ENCODE data around the gene APP.

The APP gene

GRCh38 chr21:25897383-25897782 is 273.2 kb downstream of the APP start:
- DNase-seq, result no peak

DNA sequence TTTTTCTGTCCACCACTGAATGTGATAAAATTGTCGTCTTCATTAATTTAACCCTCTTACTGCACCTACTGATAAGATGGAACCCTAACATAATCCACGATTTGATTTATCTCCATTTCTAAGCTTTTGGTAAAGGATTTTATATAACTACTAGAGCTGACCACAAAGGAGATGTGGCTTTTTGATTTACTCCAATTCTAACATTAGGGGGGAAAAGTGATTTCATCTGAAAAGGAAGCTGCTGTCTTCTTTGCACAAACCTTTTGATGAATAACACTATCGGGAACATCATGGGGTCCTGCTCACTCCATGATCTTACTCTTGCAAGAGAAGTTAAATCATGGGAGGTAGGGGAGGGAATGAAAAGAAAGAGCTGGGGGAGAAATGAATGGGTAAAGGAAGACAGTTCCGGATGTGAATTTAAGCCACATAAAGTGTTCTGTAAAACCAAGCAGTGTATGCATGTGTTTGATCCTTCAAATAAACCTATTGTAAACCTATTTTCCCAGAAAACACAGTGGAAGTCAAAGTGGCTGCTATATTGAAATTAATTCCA is 274.0 kb downstream of the APP start:
- DNase-seq, result no peak

DNA sequence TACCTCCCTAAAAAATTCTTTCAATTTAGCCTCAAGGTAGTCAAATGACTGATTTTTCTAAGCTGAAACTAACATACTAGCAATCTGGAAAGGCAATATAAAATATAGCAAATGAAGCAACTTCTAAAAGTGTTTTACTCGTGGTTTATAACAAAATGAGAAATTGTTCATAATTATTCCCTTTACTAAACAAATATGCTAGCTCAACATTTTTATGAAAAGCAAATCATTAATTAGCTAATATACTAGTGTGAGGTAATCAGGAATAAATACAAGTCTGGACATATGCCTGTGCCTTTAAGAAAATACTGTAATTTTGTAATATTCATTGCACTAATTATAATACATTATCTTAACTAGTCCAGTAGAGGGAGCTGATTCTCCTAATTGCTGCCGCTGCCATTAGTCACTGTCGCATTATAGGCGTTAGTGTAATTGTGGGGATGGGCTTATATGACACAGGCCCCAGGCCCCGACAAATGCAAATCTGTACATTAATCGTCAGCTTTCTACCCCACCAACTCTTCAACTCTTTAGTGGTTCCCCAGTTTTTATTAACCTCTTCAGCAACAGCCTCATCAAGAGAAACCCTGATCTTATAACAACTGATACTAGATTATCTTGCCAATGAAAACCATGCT is 274.9 kb downstream of the APP start:
- DNase-seq, result no peak

DNA sequence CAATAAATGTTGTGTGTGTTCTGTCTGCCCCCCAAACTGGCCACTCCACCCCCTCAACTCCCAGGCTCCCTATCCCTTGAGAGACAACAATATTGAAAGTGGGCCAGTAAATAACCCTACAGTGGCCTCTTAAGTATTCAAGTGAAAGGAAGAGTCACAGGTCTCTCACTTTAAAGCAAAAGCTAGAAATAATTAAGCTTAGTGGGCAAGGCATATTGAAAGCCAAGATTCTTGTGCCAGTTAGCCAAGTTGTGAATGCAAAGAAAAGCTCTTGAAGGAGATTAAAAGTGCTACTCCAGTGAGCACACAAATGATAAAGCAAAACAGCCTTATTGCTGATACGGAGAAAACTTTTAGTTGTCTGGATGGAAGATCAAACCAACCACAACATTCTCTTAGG is 277.4 kb downstream of the APP start:
- no peak for DNase-seq

- no peak for DNase-seq
These were observed 279.0 kb downstream of the APP start for GRCh38 chr21:25891596-25891995.

GRCh38 chr21:25890001-25890400 is 280.6 kb downstream of the APP start:
- DNase-seq, result no peak

DNA sequence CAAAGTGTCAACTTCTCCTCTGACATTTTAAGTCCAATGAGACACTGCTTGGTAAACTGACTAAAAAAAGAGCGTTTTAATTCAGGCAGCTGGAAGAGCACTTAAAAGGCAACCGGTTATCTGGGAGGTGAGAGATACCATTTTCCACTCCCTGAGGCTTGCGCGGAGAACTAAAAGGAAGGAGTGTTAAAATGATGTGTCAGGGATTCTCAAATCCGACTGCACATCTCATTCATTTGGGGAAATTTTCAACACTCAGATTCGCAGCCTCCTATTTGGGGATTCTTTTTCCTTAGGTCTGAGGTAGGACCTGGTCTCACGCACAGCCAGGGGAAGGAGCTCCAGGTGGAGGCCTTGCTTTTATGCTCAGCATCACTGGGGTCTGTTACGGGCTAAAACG is 281.9 kb downstream of the APP start:
- DNase-seq, result no peak

GRCh38 chr21:25887646-25888306 is 282.8 kb downstream of the APP start:
- no peak for DNase-seq

- no peak for DNase-seq
These were observed 283.4 kb downstream of the APP start for GRCh38 chr21:25887166-25887565.

GRCh38 chr21:25885880-25886279 is 284.7 kb downstream of the APP start:
- DNase-seq, result no peak

DNA sequence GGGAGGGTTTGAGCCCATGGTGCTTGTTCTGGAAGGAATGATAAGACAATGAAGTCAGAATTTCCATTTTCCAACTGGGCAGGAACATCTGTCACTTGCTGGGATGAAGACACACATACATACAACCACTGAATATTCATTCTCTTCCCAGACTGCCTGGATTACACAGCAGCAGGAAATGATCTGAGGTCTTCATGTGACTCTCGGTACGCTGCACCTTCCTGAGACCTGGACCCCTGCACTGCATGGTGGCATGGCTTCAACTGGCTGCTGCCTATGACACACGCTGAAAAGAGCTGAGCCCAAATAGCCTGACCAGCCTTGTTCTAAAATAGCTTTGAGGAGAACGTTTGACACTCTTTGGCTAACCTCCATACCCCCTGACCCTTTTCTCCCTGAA is 285.2 kb downstream of the APP start:
- no peak for DNase-seq

DNA sequence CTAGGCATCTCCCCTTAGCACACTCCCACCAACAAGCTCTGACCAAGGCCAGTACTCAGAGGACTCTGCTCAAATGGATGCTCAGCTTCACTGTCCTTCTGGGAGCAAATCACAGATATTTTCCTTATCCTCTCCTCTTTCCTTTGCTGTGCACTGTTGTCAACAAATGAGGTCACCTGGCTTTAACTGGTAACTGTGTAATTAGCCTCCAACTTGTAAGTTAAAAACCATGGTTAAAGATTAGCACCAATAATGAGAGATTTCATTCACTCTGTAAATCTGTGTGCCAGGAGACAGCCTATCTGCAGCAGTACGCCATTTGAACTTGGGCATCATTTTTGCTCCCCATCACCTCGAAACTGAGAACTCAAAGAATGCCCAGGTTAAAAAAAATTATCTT is 286.3 kb downstream of the APP start:
- DNase-seq, result no peak

GRCh38 chr21:25881524-25882376 is 288.8 kb downstream of the APP start:
- peak; percentile 75 for DNase-seq

DNA sequence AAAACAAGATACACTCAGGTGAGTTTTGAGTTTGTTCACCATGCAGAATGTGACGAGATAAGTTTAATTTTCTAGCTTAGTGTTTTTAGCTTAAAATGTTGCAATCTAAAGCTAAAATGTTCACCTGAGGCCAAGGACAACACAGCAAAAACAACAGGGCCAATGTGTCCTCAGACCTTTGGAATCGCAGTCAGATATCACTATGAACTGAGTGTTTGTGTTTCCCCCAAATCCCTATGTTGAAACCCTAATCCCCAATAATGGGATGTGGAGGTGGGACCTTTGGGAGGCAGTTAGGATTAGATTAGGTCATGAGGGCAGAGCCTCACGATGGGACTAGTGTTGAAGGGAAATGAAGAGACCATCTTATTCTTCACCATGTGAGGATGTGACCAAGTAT is 291.4 kb downstream of the APP start:
- no peak for DNase-seq

DNA sequence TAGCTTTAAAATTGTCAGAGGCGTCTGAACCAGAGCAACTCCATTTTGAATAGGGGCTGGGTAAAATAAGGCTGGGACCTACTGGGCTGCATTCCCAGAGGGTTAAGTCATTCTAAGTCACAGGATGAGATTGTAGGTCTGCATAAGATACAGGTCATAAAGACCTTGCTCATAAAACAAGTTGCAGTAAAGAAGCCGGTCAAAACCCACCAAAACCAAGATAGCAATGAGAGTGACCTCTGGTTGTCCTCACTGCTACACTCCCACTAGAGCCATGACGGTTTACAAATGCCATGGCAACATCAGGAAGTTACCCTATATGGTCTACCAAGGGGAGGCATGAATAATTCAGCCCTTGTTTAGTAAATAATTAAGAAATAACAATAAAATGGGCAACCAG is 292.2 kb downstream of the APP start:
- no peak for DNase-seq

- no peak for DNase-seq
These were observed 298.3 kb downstream of the APP start for GRCh38 chr21:25872271-25872670.

- DNase-seq, result no peak
These were observed 299.0 kb downstream of the APP start for GRCh38 chr21:25871566-25871965.

DNA sequence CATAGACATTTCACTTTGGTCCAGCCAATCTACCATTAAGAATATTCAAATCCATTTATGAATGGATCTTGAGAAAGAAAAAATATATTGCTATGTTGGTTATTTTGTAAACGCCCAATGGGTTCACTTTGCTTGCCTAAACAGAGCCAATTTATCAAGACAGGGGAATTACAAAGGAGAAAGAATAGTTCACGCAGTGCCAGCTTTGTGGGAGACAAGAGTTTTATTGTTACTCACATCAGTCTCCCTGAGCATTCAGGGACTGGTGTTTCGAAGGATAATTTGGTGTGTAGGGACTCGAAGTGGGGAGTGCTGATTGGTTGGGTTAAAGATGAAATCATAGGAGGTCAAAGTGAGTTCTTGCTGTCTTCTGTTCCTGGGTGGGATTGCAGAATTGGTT is 300.5 kb downstream of the APP start:
- DNase-seq, result no peak

DNA sequence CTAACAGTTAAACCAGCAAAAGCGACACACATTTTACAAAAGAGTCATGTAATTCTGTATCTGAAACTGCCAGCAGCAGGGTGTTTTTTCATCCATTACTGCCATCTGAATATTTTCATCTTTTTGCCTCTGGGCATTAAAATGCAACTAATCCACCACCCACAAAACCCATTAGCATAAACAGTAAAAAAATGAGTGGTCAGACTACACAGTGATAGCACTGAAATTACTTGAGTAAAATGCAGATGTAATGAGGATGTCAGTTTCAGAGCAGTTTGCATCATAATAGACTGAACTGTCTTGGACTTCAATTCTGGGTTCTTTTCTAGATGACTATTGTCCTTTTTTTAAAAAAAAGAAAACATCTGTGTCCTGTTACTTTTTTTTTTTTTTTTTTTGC is 303.5 kb downstream of the APP start:
- no peak for DNase-seq

GRCh38 chr21:25863747-25864146 is 306.8 kb downstream of the APP start:
- DNase-seq, result no peak

DNA sequence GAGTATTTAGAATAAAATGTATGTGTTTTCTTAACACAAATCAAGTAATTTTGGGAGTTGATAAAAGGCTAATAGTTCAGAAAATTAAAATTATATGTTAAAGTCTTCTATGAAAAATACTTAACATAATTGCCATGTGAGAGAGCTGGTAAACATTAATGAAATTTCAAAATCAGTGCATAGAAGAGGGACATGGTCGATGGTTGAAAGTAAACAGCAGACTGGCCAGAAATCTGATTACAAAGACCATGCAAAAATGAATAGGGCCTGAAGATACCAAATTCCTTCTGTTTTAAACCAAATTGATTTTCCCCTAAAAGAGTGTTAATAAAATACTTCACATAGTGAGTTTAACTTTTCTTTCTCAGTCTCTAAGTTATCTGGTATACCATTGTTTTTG is 307.5 kb downstream of the APP start:
- no peak for DNase-seq

DNA sequence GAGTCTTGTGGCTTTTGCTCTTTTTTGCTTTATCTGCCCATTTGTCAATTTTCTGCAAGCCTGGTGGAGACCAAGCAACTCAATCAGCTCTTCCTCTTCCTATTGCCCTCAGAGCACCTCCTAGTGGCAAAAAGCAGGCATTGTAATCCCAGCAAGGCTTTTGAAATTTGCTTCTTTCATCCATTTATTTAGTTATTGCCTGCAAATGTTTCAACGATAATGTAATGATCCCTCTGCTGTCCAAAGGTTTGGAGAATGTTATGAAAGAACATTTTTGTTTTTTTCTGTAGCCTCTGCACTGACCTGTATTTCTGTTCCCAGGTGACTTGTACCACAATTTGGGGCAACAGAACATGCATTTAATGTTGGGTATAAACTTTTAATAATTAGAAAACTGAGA is 308.0 kb downstream of the APP start:
- DNase-seq, result no peak

GRCh38 chr21:25862112-25862511 is 308.5 kb downstream of the APP start:
- DNase-seq, result no peak
